Measurements from ENCODE around the gene EFCAB11. TPM values are rescaled to one million over a fixed set of nuclear protein-coding genes. Genes with fewer than 3 reads are reported as not detected.

The EFCAB11 gene
- total and polyA plus RNA-seq, 2 donors (not counting 1 experiment from before 2014, with no cell fraction given): 2.6 to 4.0 TPM

DNA sequence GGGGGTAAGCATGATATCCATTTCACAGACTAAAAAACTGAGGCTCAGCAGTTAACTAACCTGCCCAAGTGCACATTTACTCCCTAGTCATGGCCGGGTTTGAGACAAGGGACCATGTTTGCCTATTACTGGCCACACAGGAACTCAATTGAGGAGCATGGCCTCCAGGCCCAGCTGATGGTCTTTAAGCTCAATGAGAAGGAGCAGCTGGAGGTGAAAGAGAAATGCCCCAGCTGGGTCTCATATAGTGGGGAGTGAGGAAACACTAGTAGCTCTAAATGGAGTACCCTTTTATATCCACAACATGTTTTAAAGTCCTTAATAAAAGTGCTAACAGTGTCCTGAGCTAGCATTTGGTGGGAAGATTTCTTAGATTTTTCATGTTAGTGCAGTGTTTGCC, 2.8 kb upstream of the EFCAB11 start:
- Histone ChIP-seq H3K27ac (ENCODE audit: insufficient read depth, low read length) (peak overlapping the region; percentile 96), H3K9me3 (ENCODE audit: control insufficient read depth, insufficient read depth, low read depth, low read length) (no peaks in the 10 kb centered on the region), H3K4me2 (ENCODE audit: extremely low read depth, insufficient read depth, low read length) (peak overlapping the region; percentile 88), H4K20me1 (ENCODE audit: control insufficient read depth, extremely low read depth, insufficient read depth, low read length) (no peaks in the 10 kb centered on the region), H3K36me3 (ENCODE audit: control insufficient read depth, insufficient read depth, low read length) (no peaks in the 10 kb centered on the region), H3K4me3 (replicated peaks in 1 of 4; ENCODE audit: control extremely low read depth in 1 of 4, insufficient read depth in 1 of 4, low read depth in 3 of 4, low read length in 4 of 4) (peak overlapping the region in 2 of 4 experiments; percentile 59 to 79), H3K79me2 (ENCODE audit: control insufficient read depth, insufficient read depth, low read length) (peaks cover 20% of the 10 kb centered on the region), H3K9ac (ENCODE audit: insufficient read depth, low read length) (no peak overlapping the region), H3K27me3 (ENCODE audit: control insufficient read depth, insufficient read depth, low read length) (no peaks in the 10 kb centered on the region), H2AFZ (ENCODE audit: low read length) (no peak overlapping the region), H3K4me1 (ENCODE audit: control insufficient read depth, extremely low read depth, insufficient read depth, low read length) (peaks cover 2% of the 10 kb centered on the region)
- DNase-seq (ENCODE audit: low read depth in 2 of 2): peak in 1 of 2 donors; percentile 46
- no peak for TF ChIP-seq EZH2 (IDR thresholded peaks at IDR 0.05; ENCODE audit: low read length, missing control alignments)
- TF ChIP-seq, protein P1, sequence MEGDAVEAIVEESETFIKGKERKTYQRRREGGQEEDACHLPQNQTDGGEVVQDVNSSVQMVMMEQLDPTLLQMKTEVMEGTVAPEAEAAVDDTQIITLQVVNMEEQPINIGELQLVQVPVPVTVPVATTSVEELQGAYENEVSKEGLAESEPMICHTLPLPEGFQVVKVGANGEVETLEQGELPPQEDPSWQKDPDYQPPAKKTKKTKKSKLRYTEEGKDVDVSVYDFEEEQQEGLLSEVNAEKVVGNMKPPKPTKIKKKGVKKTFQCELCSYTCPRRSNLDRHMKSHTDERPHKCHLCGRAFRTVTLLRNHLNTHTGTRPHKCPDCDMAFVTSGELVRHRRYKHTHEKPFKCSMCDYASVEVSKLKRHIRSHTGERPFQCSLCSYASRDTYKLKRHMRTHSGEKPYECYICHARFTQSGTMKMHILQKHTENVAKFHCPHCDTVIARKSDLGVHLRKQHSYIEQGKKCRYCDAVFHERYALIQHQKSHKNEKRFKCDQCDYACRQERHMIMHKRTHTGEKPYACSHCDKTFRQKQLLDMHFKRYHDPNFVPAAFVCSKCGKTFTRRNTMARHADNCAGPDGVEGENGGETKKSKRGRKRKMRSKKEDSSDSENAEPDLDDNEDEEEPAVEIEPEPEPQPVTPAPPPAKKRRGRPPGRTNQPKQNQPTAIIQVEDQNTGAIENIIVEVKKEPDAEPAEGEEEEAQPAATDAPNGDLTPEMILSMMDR (conservative IDR thresholded peaks at IDR 0.05 in 1 of 2, IDR thresholded peaks at IDR 0.05 in 1 of 2; ENCODE audit: low read depth in 1 of 2, low read length in 2 of 2): no peak

DNA sequence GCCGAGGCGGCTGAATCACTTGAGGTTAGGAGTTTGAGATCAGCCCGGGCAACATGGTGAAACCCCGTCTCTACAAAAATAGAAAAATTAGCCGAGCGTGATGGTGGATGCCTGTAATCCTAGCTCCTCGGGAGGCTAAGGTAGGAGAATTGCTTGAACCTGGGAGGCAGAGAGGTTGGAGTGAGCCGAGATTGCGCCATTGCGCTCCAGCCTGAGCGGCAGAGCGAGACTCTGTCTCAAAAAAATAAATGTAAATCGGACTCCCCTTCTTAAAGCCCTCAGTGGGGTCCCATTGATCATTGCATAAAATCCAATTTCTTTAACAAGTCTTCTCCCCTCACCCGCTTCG, 2.1 kb upstream of the EFCAB11 start:
- no peak for DNase-seq (ENCODE audit: low read depth in 2 of 2)
- Histone ChIP-seq H3K4me3 (replicated peaks in 1 of 4; ENCODE audit: control extremely low read depth in 1 of 4, insufficient read depth in 1 of 4, low read depth in 3 of 4, low read length in 4 of 4) (peak overlapping the region; percentile 59 to 81 (median 80)), H3K79me2 (ENCODE audit: control insufficient read depth, insufficient read depth, low read length) (peaks cover 20% of the 10 kb centered on the region)

DNA sequence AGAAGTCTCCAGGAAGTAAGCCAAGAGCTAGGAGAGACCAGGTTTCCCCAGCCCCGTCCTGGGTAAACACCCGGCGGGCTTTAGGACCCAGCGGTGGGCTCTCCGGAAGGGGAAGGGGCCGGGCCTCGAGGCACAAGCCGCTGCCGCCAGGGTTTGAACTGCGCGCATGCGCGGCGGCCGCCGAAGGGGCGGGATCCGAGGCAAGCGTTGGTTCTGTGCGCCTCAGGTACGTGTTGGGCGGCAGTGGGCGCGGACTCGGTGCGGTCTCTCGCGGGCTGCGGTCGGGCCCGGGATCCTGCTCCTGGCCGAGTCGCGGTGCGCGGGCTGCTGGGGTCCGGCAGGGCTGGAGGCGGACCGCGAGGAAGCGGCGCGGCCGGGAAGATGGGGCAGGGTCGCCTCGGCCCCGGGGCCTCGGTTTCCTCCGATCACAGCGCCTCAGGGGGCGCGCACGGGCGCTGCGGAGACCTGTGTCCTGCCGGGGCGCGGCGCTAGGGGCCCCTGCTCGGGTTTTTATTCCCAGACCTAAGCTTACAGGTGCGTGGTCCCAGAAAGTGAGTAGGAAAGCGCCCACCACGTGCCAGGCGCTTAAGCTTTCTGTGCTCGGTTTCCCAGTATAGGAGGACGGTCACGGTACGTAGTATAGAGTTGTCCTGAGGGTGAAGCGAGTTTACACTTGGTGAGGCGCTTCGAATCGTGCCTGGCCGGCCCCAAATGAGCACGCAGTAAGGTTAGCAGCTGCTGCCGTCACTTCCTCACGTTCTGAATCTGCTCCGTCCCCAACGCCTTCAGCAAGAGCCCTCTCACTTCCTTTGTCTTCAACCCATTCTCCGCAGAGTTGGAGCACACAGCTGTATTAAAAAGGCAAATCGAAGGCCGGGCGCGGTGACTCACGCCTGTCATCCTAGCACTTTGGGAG, 1.5 kb upstream of the EFCAB11 start, which contains the start of gene TDP1:
Gene TDP1, plus strand, starts transcription at position 183 of the 916 bp plus-strand sequence. CDS start 7,188 bp downstream, outside the sequence.
- Histone ChIP-seq H2AFZ (ENCODE audit: low read length) (peak within 1 kb of the TSS; percentile 71), H3K4me3 (replicated peaks in 1 of 4; ENCODE audit: control extremely low read depth in 1 of 4, insufficient read depth in 1 of 4, low read depth in 3 of 4, low read length in 4 of 4) (peak within 1 kb of the TSS; percentile 68 to 81 (median 80)), H3K27ac (ENCODE audit: insufficient read depth, low read length) (peak within 1 kb of the TSS; percentile 96), H3K4me2 (ENCODE audit: extremely low read depth, insufficient read depth, low read length) (peak within 1 kb of the TSS; percentile 88), H3K79me2 (ENCODE audit: control insufficient read depth, insufficient read depth, low read length) (peaks cover 20% of the 10 kb centered on the region), H3K9me3 (ENCODE audit: control insufficient read depth, insufficient read depth, low read depth, low read length) (no peaks in the 10 kb centered on the region), H3K4me1 (ENCODE audit: control insufficient read depth, extremely low read depth, insufficient read depth, low read length) (peaks cover 2% of the 10 kb centered on the region), H3K27me3 (ENCODE audit: control insufficient read depth, insufficient read depth, low read length) (no peaks in the 10 kb centered on the region), H3K36me3 (ENCODE audit: control insufficient read depth, insufficient read depth, low read length) (no peaks in the 10 kb centered on the region), H4K20me1 (ENCODE audit: control insufficient read depth, extremely low read depth, insufficient read depth, low read length) (no peaks in the 10 kb centered on the region), H3K9ac (ENCODE audit: insufficient read depth, low read length) (peak within 1 kb of the TSS; percentile 93)
- TF ChIP-seq, protein P1 (conservative IDR thresholded peaks at IDR 0.05 in 1 of 2, IDR thresholded peaks at IDR 0.05 in 1 of 2; ENCODE audit: low read depth in 1 of 2, low read length in 2 of 2): no peak
- no peak for TF ChIP-seq EZH2 (IDR thresholded peaks at IDR 0.05; ENCODE audit: low read length, missing control alignments)
- peak; percentile 93 to 94 for DNase-seq (ENCODE audit: low read depth in 2 of 2)

More for the DNA sequence above, 2.1 kb upstream of the EFCAB11 start:
- Histone ChIP-seq H3K9ac (ENCODE audit: insufficient read depth, low read length) (peak overlapping the region; percentile 37), H4K20me1 (ENCODE audit: control insufficient read depth, extremely low read depth, insufficient read depth, low read length) (no peaks in the 10 kb centered on the region), H3K9me3 (ENCODE audit: control insufficient read depth, insufficient read depth, low read depth, low read length) (no peaks in the 10 kb centered on the region), H3K27me3 (ENCODE audit: control insufficient read depth, insufficient read depth, low read length) (no peaks in the 10 kb centered on the region), H2AFZ (ENCODE audit: low read length) (peak overlapping the region; percentile 49), H3K4me1 (ENCODE audit: control insufficient read depth, extremely low read depth, insufficient read depth, low read length) (peaks cover 2% of the 10 kb centered on the region), H3K4me2 (ENCODE audit: extremely low read depth, insufficient read depth, low read length) (peak overlapping the region; percentile 88), H3K36me3 (ENCODE audit: control insufficient read depth, insufficient read depth, low read length) (no peaks in the 10 kb centered on the region), H3K27ac (ENCODE audit: insufficient read depth, low read length) (peak overlapping the region; percentile 96)
- TF ChIP-seq, protein P1 (conservative IDR thresholded peaks at IDR 0.05 in 1 of 2, IDR thresholded peaks at IDR 0.05 in 1 of 2; ENCODE audit: low read depth in 1 of 2, low read length in 2 of 2): no peak
- TF ChIP-seq EZH2 (IDR thresholded peaks at IDR 0.05; ENCODE audit: low read length, missing control alignments): no peak

Data from fibroblast of lung (primary cell).